GM21515 (cell line): ENCODE results near the gene PGS1.

ENCODE experiments used
- ATAC-seq: cut with Tn5 transposase; IDR thresholded peaks from one replicate; pipeline ENCODE4 v1.9.1; 2021; ENCODE audit not compliant: unreplicated experiment

PGS1 gene

GRCh38 chr17:78469443-78469842, 91.0 kb downstream of the PGS1 start:
- ATAC-seq: no peak

GRCh38 chr17:78471635-78472034, 93.2 kb downstream of the PGS1 start:
- no peak for ATAC-seq

- ATAC-seq: no peak
Observed at GRCh38 chr17:78472035-78472905, 93.8 kb downstream of the PGS1 start.

- no peak for ATAC-seq
Observed at GRCh38 chr17:78473951-78474613, 95.6 kb downstream of the PGS1 start.
